Gastrocnemius medialis (tissue), 4 donors: ENCODE results near the gene SLC27A1.

Experiments
- CTCF ChIP-seq, 5 experiments: fragments of 450-650 bp in 3 of 5; fragments of 200-600 bp in 2 of 5; sonication (generic) in 2 of 5; IDR thresholded peaks in 4 of 5; conservative IDR thresholded peaks in 1 of 5; 1 replicate in 4 of 5; 2 replicates in 1 of 5; pipeline ENCODE4 v1.5.1; 2016 to 2019; ENCODE audit warnings: antibody characterized with exemption in 5 of 5, mild to moderate bottlenecking in 3 of 5, moderate library complexity in 3 of 5
- POLR2A ChIP-seq, 2 donors: fragments of 450-650 bp; IDR thresholded peaks; one replicate each; pipeline ENCODE4 v1.6.1; 2017; ENCODE audit warnings: antibody characterized with exemption in 2 of 2, mild to moderate bottlenecking in 2 of 2, moderate library complexity in 2 of 2

- TF ChIP-seq CTCF (IDR thresholded peaks at IDR 0.05 in 4 of 5, conservative IDR thresholded peaks at IDR 0.05 in 1 of 5) (no peak), POLR2A (IDR thresholded peaks at IDR 0.05) (no peak)
These were observed 18.5 kb downstream of the SLC27A1 start for GRCh38 chr19:17488593-17489391.
